A549 (cell line): ENCODE results near the gene VSIR. TPM values are rescaled to one million over a fixed set of nuclear protein-coding genes. Genes with fewer than 3 reads are reported as not detected.

ENCODE experiments used
- ATAC-seq, 2 experiments: fragments of 200-7000 bp in 1 of 2; fragments of >200 bp in 1 of 2; cut with Nextera tagmentation in 1 of 2; cut with Tn5 transposase in 1 of 2; 3 replicates each; pipeline versions ENCODE4 v1.8.0 to v1.9.1; 2018 to 2020; ENCODE audit warnings: mild to moderate bottlenecking in 1 of 2, moderate library complexity in 1 of 2
- CTCF ChIA-PET: fragments of 300-600 bp; sonication (Branson Sonifier 250); formaldehyde crosslinking; extraction: SDS; loops from one replicate; lab custom pipeline; 2021; ENCODE audit warnings: antibody characterized with exemption, inconsistent platforms; lab: Yijun Ruan, JAX
- POLR2A ChIA-PET: fragments of 350-600 bp; formaldehyde crosslinking; extraction: SDS; loops from one replicate; lab custom pipeline; 2021; ENCODE audit warnings: antibody characterized with exemption, inconsistent platforms; lab: Yijun Ruan, JAX
- DNase-seq, 2 experiments: peaks; one replicate each; pipeline versions ENCODE4 v3.0.0 to v3.0.0-alpha.2; 2011 to 2016; ENCODE audit warnings: low read depth in 1 of 2, low spot score in 1 of 2
- FAIRE-seq: peaks from 2 replicates; lab custom pipeline; 2011; peaks lifted over from hg19 to GRCh38; lab: Jason Lieb, UNC
- H3K27ac ChIP-seq, 2 experiments: fragments of >200 bp; sonication (Bioruptor Twin); formaldehyde crosslinking; 3 replicates each; pipeline ENCODE4 v1.5.1; 2016 to 2017
- H3K4me1 ChIP-seq: fragments of >200 bp; sonication (Bioruptor Twin); formaldehyde crosslinking; 3 replicates; pipeline ENCODE4 v1.6.1; 2016
- H3K4me2 ChIP-seq: fragments of >200 bp; sonication (Bioruptor Twin); formaldehyde crosslinking; 3 replicates; pipeline ENCODE4 v1.6.1; 2016
- H3K4me3 ChIP-seq: fragments of >200 bp; sonication (Bioruptor Twin); formaldehyde crosslinking; 3 replicates; pipeline ENCODE4 v1.5.1; 2016
- H3K9me3 ChIP-seq: fragments of >200 bp; sonication (Bioruptor Twin); formaldehyde crosslinking; 3 replicates; pipeline ENCODE4 v1.6.1; 2016
- ATOH8 ChIP-seq: fragments of 250-450 bp; sonication (Bioruptor Pico); IDR thresholded peaks from 2 replicates; pipeline ENCODE4 v1.5.0; 2020; ENCODE audit warnings: low read depth, mild to moderate bottlenecking, moderate library complexity
- EHMT2 ChIP-seq: fragments of 200-600 bp; sonication (generic); IDR thresholded peaks from 2 replicates; pipeline ENCODE4 v1.6.1; 2016; ENCODE audit warnings: antibody characterized with exemption, low read depth, mild to moderate bottlenecking, moderate library complexity
- EP300 ChIP-seq, 2 experiments: fragments of >200 bp; sonication (Bioruptor Twin); formaldehyde crosslinking; IDR thresholded peaks; 2 replicates in 1 of 2; 3 replicates in 1 of 2; pipeline ENCODE4 v1.6.1; 2016 to 2017
- ESRRA ChIP-seq: fragments of 150-350 bp; IDR thresholded peaks from 2 replicates; pipeline ENCODE4 v1.6.1; 2014; ENCODE audit warnings: mild to moderate bottlenecking, low read length, borderline replicate concordance
- FOSL2 ChIP-seq, 2 experiments: fragments of 450-650 bp in 1 of 2; fragments of >200 bp in 1 of 2; sonication (Bioruptor Twin) in 1 of 2; formaldehyde crosslinking; IDR thresholded peaks; 2 replicates each; pipeline versions ENCODE4 v1.5.0 to v1.6.1; 2016 to 2020; ENCODE audit warnings: mild to moderate bottlenecking in 1 of 2, moderate library complexity in 1 of 2
- HOXA7 ChIP-seq: fragments of 250-450 bp; sonication (Bioruptor Pico); IDR thresholded peaks from 2 replicates; pipeline ENCODE4 v1.5.0; 2020; ENCODE audit warnings: mild to moderate bottlenecking, moderate library complexity
- JUN ChIP-seq, 2 experiments: fragments of >200 bp; sonication (Bioruptor Twin); formaldehyde crosslinking; IDR thresholded peaks; 2 replicates in 1 of 2; 3 replicates in 1 of 2; pipeline ENCODE4 v1.6.1; 2016 to 2017
- JUNB ChIP-seq: fragments of >200 bp; sonication (Bioruptor Twin); formaldehyde crosslinking; IDR thresholded peaks from 2 replicates; pipeline ENCODE4 v1.6.1; 2016
- KDM1A ChIP-seq: fragments of 200-600 bp; sonication (generic); IDR thresholded peaks from 2 replicates; pipeline ENCODE4 v1.6.1; 2016; ENCODE audit warnings: low read depth, mild to moderate bottlenecking
- MAFK ChIP-seq: fragments of 450-650 bp; IDR thresholded peaks from 2 replicates; pipeline ENCODE4 v1.6.1; 2014; ENCODE audit not compliant: partially characterized antibody
- PHF8 ChIP-seq: fragments of 200-600 bp; sonication (generic); IDR thresholded peaks from 2 replicates; pipeline ENCODE4 v1.6.1; 2016; ENCODE audit warnings: low read depth, mild to moderate bottlenecking, antibody characterized with exemption, moderate library complexity, borderline replicate concordance
- RARB ChIP-seq: fragments of 250-450 bp; sonication (Bioruptor Pico); IDR thresholded peaks from 2 replicates; pipeline ENCODE4 v1.8.0; 2021; ENCODE audit warnings: mild to moderate bottlenecking, moderate library complexity
- RNF2 ChIP-seq: fragments of 200-600 bp; sonication (generic); IDR thresholded peaks from 2 replicates; pipeline ENCODE4 v1.6.1; 2016; ENCODE audit warnings: low read depth, mild to moderate bottlenecking, antibody characterized with exemption, moderate library complexity, borderline replicate concordance
- SMC3 ChIP-seq: fragments of >200 bp; sonication (Bioruptor Twin); formaldehyde crosslinking; IDR thresholded peaks from 3 replicates; pipeline ENCODE4 v1.6.1; 2018; ENCODE audit warnings: inconsistent platforms
- ZC3H11A ChIP-seq: fragments of 450-650 bp; IDR thresholded peaks from 2 replicates; pipeline ENCODE4 v1.6.1; 2014; ENCODE audit warnings: antibody characterized with exemption, mild to moderate bottlenecking
- ZSCAN20 ChIP-seq: fragments of 250-450 bp; sonication (Bioruptor Pico); IDR thresholded peaks from 2 replicates; pipeline ENCODE4 v1.8.0; 2022; ENCODE audit warnings: mild to moderate bottlenecking, moderate library complexity
- WGBS: methylation state at CpG from one replicate; pipeline ENCODE4 v1.1.6; 2017; ENCODE audit errors: missing lambda C conversion rate; 5-methylcytosine and 5-hydroxymethylcytosine counted together
- polyA plus RNA-seq, 4 experiments: library from polyadenylated mRNA; depleted of rRNA in 3 of 4; stranded (reverse); fragments of >200 nt; fragmentation: RNase III in 1 of 4; extraction: RNeasy Plus Mini Kit Qiagen cat#74134 plus additional on column Dnase treatment in 1 of 4; gene quantifications; 2 replicates in 3 of 4; 3 replicates in 1 of 4; pipeline ENCODE4 v1.2.3, GENCODE V29; 2011 to 2017
- TF ChIP-seq, protein P1 (sequence below): fragments of 250-450 bp; sonication (Bioruptor Pico); IDR thresholded peaks from 2 replicates; pipeline ENCODE4 v1.5.0; 2021; ENCODE audit warnings: mild to moderate bottlenecking, moderate library complexity, borderline replicate concordance

VSIR gene
- polyA plus RNA-seq, 2 of the 4 experiments (the other 2 are of a cell fraction), result 15.5 to 18.5 TPM

DNA sequence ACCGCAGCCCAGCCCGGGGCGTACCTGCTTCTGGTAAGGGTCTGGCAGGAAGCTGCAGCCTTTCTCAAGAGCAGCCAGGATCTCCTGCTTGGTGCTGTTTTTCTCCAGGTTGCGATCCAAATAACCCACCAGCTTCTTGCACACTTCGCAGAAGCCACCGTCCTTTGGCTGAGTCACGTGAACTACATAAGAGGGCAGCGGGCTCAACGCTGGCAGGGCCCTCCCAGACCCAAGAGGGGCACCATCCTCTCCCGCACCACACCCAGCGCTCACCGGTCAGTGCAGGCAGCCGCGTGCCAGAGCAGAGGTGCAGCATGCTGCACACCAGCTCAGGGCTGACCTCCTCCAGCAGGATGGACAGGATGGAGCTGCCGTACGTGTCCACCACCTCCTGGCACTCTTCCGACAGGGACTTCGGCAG is 46.1 kb upstream of the VSIR start:
- no peak overlapping the region for H3K27ac ChIP-seq
- POLR2A ChIA-PET, result interaction anchor here (0.9 kb wide), 1 partner anchor 32 kb away, joined by 3 read pairs; the partner anchor contains the start of gene PSAP
- no peaks in the 10 kb centered on the region for H3K4me1 ChIP-seq
- DNase-seq (no peak), FAIRE-seq (no peak), ATAC-seq (no peak)
- H3K4me2 ChIP-seq, result no peak overlapping the region
- H3K4me3 ChIP-seq, result no peak overlapping the region
- CTCF ChIA-PET, result interaction anchor here (1.3 to 10.6 kb wide), 4 partner anchors 8 to 77 kb away, joined by 3 to 101 read pairs (median 37); no protein-coding TSS in a partner anchor
- 87% methylated on average over 17 of the region's 18 CpGs for WGBS
- TF ChIP-seq RNF2, result no peak
- TF ChIP-seq, protein P1, sequence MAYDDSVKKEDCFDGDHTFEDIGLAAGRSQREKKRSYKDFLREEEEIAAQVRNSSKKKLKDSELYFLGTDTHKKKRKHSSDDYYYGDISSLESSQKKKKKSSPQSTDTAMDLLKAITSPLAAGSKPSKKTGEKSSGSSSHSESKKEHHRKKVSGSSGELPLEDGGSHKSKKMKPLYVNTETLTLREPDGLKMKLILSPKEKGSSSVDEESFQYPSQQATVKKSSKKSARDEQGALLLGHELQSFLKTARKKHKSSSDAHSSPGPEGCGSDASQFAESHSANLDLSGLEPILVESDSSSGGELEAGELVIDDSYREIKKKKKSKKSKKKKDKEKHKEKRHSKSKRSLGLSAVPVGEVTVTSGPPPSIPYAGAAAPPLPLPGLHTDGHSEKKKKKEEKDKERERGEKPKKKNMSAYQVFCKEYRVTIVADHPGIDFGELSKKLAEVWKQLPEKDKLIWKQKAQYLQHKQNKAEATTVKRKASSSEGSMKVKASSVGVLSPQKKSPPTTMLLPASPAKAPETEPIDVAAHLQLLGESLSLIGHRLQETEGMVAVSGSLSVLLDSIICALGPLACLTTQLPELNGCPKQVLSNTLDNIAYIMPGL (CRISPR knock-in tag), result no peak
- no peak for TF ChIP-seq EHMT2
- no peak for TF ChIP-seq ZC3H11A
- no peak for TF ChIP-seq HOXA7
- TF ChIP-seq PHF8, result no peak
- TF ChIP-seq KDM1A, result no peak
- no peak for TF ChIP-seq ATOH8
- TF ChIP-seq JUN (IDR thresholded peaks at IDR 0.05), result no peak
- TF ChIP-seq RARB (CRISPR knock-in tag), result no peak
- no peak for TF ChIP-seq SMC3
- no peak for TF ChIP-seq ZSCAN20 (CRISPR knock-in tag)
- H3K9me3 ChIP-seq, result no peaks in the 10 kb centered on the region

- TF ChIP-seq MAFK (no peak), ESRRA (no peak), FOSL2 (IDR thresholded peaks at IDR 0.05) (no peak), FOSL2 (CRISPR knock-in tag; IDR thresholded peaks at IDR 0.05) (no peak), EP300 (IDR thresholded peaks at IDR 0.05) (no peak)
- no peak for ATAC-seq
- CTCF ChIA-PET, result interaction anchor here (0.9 to 10.6 kb wide), 6 partner anchors 9 to 136 kb away, joined by 3 to 101 read pairs (median 4); no protein-coding TSS in a partner anchor
- no peak for FAIRE-seq
- no peak overlapping the region for H3K27ac ChIP-seq
- POLR2A ChIA-PET, result interaction anchor here (0.9 to 1.8 kb wide), 2 partner anchors 32 to 33 kb away, joined by 3 to 6 read pairs; partner anchors contain the start of gene PSAP
- no peak overlapping the region for H3K4me2 ChIP-seq
- DNase-seq, result no peak
- 0 out of 3 replicates have a peak, but pooled peaks cover 5% of the 10 kb centered on the region for H3K4me1 ChIP-seq
- no peaks in the 10 kb centered on the region for H3K9me3 ChIP-seq
- WGBS, result 87% methylated on average over 13 of the region's 14 CpGs
- H3K4me3 ChIP-seq, result no peak overlapping the region
Observed at GRCh38 chr10:71818674-71819260, 45.4 kb upstream of the VSIR start.

- 94% methylated on average over 9 of the region's 9 CpGs for WGBS
- H3K4me2 ChIP-seq, result no peak overlapping the region
- POLR2A ChIA-PET, result interaction anchor here (1.8 kb wide), 1 partner anchor 33 kb away, joined by 6 read pairs; the partner anchor contains the start of gene PSAP
- FAIRE-seq (no peak), DNase-seq (no peak), ATAC-seq (no peak)
- H3K9me3 ChIP-seq, result no peaks in the 10 kb centered on the region
- no peak for TF ChIP-seq JUNB
- no peak overlapping the region for H3K4me3 ChIP-seq
- CTCF ChIA-PET, result interaction anchor here (0.9 to 10.6 kb wide), 6 partner anchors 10 to 136 kb away, joined by 3 to 101 read pairs (median 4); no protein-coding TSS in a partner anchor
- H3K27ac ChIP-seq, result no peak overlapping the region
- H3K4me1 ChIP-seq, result peaks cover 7% of the 10 kb centered on the region; the same call in 1 of the 3 replicates
Observed at GRCh38 chr10:71817831-71818655, 44.7 kb upstream of the VSIR start.
